Measurements from ENCODE around the gene MGRN1. TPM values are rescaled to one million over a fixed set of nuclear protein-coding genes. Genes with fewer than 3 reads are reported as not detected.

The MGRN1 gene
- total and polyA plus RNA-seq, 2 of the 13 experiments (the other 11 are each of a cell fraction or from before 2014, with no cell fraction given), result 11.9 to 12.6 TPM

- 0 out of 2 replicates have a peak, but pooled peaks have one; percentile 14 for TF ChIP-seq ARNTL (CRISPR knock-in tag; IDR thresholded peaks at IDR 0.05)
- TF ChIP-seq HCFC1 (IDR thresholded peaks at IDR 0.05; ENCODE audit: low read depth, low read length), result 0 out of 2 replicates have a peak, but pooled peaks have one; percentile 6
- TF ChIP-seq HMG20B (CRISPR knock-in tag; conservative IDR thresholded peaks at IDR 0.05), result no peak
- 0 out of 2 replicates have a peak, but pooled peaks have one; percentile 73 for TF ChIP-seq REL (CRISPR knock-in tag; conservative IDR thresholded peaks at IDR 0.05)
- peak; percentile 9 for TF ChIP-seq ZNF768 (CRISPR knock-in tag; IDR thresholded peaks at IDR 0.05)
- TF ChIP-seq ZNF441 (CRISPR knock-in tag; IDR thresholded peaks at IDR 0.05; ENCODE audit: borderline replicate concordance), result no peak
- TF ChIP-seq ZNF724P (CRISPR knock-in tag; IDR thresholded peaks at IDR 0.05; ENCODE audit: borderline replicate concordance), result 0 out of 2 replicates have a peak, but pooled peaks have one; percentile 31
- peak; percentile 81 for TF ChIP-seq NFYB (CRISPR knock-in tag; IDR thresholded peaks at IDR 0.05)
- TF ChIP-seq ZNF746 (CRISPR knock-in tag; IDR thresholded peaks at IDR 0.05), result 0 out of 2 replicates have a peak, but pooled peaks have one; percentile 46
- no peak for TF ChIP-seq ZEB1 (IDR thresholded peaks at IDR 0.05; ENCODE audit: insufficient replicate concordance, low read depth)
- TF ChIP-seq NFKB2 (CRISPR knock-in tag; IDR thresholded peaks at IDR 0.05; ENCODE audit: borderline replicate concordance), result peak; percentile 53; the same call in 1 of the 2 replicates
- TF ChIP-seq ZFP90 (CRISPR knock-in tag; IDR thresholded peaks at IDR 0.05; ENCODE audit: borderline replicate concordance), result peak; percentile 17; the same call in 1 of the 2 replicates
- peak; percentile 13; the same call in 1 of the 2 replicates for TF ChIP-seq ZNF142 (CRISPR knock-in tag; IDR thresholded peaks at IDR 0.05)
- peak; percentile 59 for TF ChIP-seq MYC (CRISPR knock-in tag; IDR thresholded peaks at IDR 0.05; ENCODE audit: borderline replicate concordance)
- 0 out of 2 replicates have a peak, but pooled peaks have one; percentile 36 for TF ChIP-seq MED13 (CRISPR knock-in tag; IDR thresholded peaks at IDR 0.05)
- TF ChIP-seq SNAI1 (CRISPR knock-in tag; IDR thresholded peaks at IDR 0.05; ENCODE audit: borderline replicate concordance), result no peak
- TF ChIP-seq NR2C2 (CRISPR knock-in tag; IDR thresholded peaks at IDR 0.05; ENCODE audit: borderline replicate concordance), result peak; percentile 72
- TF ChIP-seq HNF1B (CRISPR knock-in tag; IDR thresholded peaks at IDR 0.05), result no peak
- TF ChIP-seq ZNF558 (CRISPR knock-in tag; IDR thresholded peaks at IDR 0.05; ENCODE audit: borderline replicate concordance), result peak; percentile 27; the same call in 1 of the 2 replicates
- peak; percentile 69 for TF ChIP-seq POLR2AphosphoS5 (IDR thresholded peaks at IDR 0.05; ENCODE audit: low read depth, low read length)
- peak; percentile 69; the same call in 1 of the 2 replicates for TF ChIP-seq MXD1 (CRISPR knock-in tag; IDR thresholded peaks at IDR 0.05)
- peak; percentile 60; the same call in 1 of the 2 replicates for TF ChIP-seq SIN3A (IDR thresholded peaks at IDR 0.05; ENCODE audit: borderline replicate concordance, low read depth, low read length)
- TF ChIP-seq DMAP1 (CRISPR knock-in tag; IDR thresholded peaks at IDR 0.05), result peak; percentile 27; the same call in 1 of the 2 replicates
Observed at GRCh38 chr16:4693296-4693955, 68.8 kb downstream of the MGRN1 start, which contains the start of gene NUDT16L1 (continued).

Measured in HepG2 (cell line).